Psoas muscle (tissue), 8 donors: Measurements from ENCODE around the gene PDE4D. TPM values are rescaled to one million over a fixed set of nuclear protein-coding genes. Genes with fewer than 3 reads are reported as not detected.
A peak's percentile ranks its signal among the peaks of the same experiment; 100 is the strongest.

Experiments used
- ATAC-seq, 4 donors: fragments of 200-7000 bp; cut with Tn5 transposase; one replicate each; pipeline ENCODE4 v1.9.1; 2020; ENCODE audit warnings: moderate library complexity in 3 of 4, mild to moderate bottlenecking in 2 of 4
- DNase-seq, 2 donors: peaks; one replicate each; pipeline ENCODE4 v3.0.0-alpha.2; 2020
- H3K27ac ChIP-seq: fragments of 200-600 bp; one replicate; pipeline ENCODE4 v1.8.0; 2022
- H3K27me3 ChIP-seq, 3 donors: fragments of 200-600 bp in 1 of 3; one replicate each; pipeline versions ENCODE4 v1.6.1 to v1.8.0; 2013 to 2022; ENCODE audit warnings: low read length in 2 of 3, mild to moderate bottlenecking in 2 of 3, moderate library complexity in 1 of 3; ENCODE audit not compliant: insufficient read depth in 3 of 3
- H3K36me3 ChIP-seq, 2 donors: fragments of 200-600 bp in 1 of 2; one replicate each; pipeline versions ENCODE4 v1.6.1 to v1.8.0; 2013 to 2022; ENCODE audit warnings: low read depth in 1 of 2, mild to moderate bottlenecking in 1 of 2, moderate library complexity in 1 of 2; ENCODE audit not compliant: insufficient read depth in 1 of 2
- H3K4me1 ChIP-seq: fragments of 200-600 bp; one replicate; pipeline ENCODE4 v1.8.0; 2022
- H3K4me3 ChIP-seq: fragments of 200-600 bp; one replicate; pipeline ENCODE4 v1.8.0; 2022; ENCODE audit warnings: mild to moderate bottlenecking
- H3K9me3 ChIP-seq: fragments of 200-600 bp; one replicate; pipeline ENCODE4 v1.8.0; 2022
- WGBS, 3 donors: extraction: QIAGEN DNeasy Blood & Tissue Kit; methylation state at CpG; one replicate each; pipeline versions ENCODE4 v1.1.6 to v1.1.7; 2013; 5-methylcytosine and 5-hydroxymethylcytosine counted together
- intact Hi-C, 2 donors: fragments of 100-400 bp; cut with DNase I; formaldehyde crosslinking; loops; one replicate each; pipeline versions ENCODE4 v1.11.0 to v1.14.2; 2022
- polyA plus RNA-seq, 3 donors: library from polyadenylated mRNA; stranded (reverse); fragments of 200-250 nt; gene quantifications; one replicate each; pipeline ENCODE4 v1.2.3, GENCODE V29; 2013
- total RNA-seq, 4 donors: library from RNA; stranded (reverse); fragmentation: NEBNext Ultra II Directional in 2 of 4; extraction: Animal tissue kit (Norgen Biotek cat#: 25700) in 2 of 4; gene quantifications; one replicate each; pipeline versions ENCODE4 v1.2.1 to v1.2.4, GENCODE V29; 2021 to 2023
- TF ChIP-seq, protein P1 (sequence below): fragments of 200-600 bp; IDR thresholded peaks from one replicate; pipeline ENCODE4 v1.8.0; 2022; ENCODE audit warnings: antibody characterized with exemption
- donor health status: healthy with polysubstance abuse.
- donor health status: DM: no; HTN: no; CAD: no; lungs with moderate emphysema.
- donor health status: Bipolar disorder and iron deficiency.
- donor health status: healthy.
- donor health status: DM: yes; HTN: yes; CAD: no.
- donor health status: DM: no; HTN: no; CAD: no.
- donor health status: DM: no; HTN: no; CAD: no.
- donor health status: DM: yes; HTN: yes; CAD: no.

PDE4D gene
- total and polyA plus RNA-seq, 7 donors = 42.6 to 283 (median 88.7) TPM

DNA sequence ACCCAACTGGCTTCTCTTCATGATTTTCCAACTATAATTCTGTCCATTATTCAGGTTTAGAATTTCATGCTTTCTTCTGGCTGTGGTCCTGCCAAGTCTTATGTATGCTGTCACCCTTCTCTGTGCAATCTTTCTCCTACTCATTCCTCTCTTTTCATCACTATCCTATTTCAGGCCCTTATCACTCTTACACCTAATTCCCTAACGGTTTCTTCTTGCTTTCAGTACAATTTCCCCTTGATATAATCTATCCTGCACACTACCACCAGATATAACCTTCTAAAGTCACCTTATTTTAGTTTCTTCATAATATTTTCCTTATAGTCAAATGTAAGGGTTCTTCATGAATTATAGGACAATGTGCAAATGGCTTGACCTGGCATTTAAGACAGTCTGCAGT is 874.4 kb downstream of the PDE4D start:
- 33 to 53% (median 35%) methylated on average over 1 of the region's 1 CpG for WGBS, 3 donors
- Histone ChIP-seq H3K27me3 (no peaks in the 10 kb centered on the region), H3K4me1 (peaks cover 36% of the 10 kb centered on the region), H3K36me3 (peaks cover 0 to 17% of the 10 kb centered on the region in 2 donors), H3K27ac (peak overlapping the region; percentile 82), H3K9me3 (no peaks in the 10 kb centered on the region), H3K4me3 (peak overlapping the region; percentile 8)
- TF ChIP-seq, protein P1, sequence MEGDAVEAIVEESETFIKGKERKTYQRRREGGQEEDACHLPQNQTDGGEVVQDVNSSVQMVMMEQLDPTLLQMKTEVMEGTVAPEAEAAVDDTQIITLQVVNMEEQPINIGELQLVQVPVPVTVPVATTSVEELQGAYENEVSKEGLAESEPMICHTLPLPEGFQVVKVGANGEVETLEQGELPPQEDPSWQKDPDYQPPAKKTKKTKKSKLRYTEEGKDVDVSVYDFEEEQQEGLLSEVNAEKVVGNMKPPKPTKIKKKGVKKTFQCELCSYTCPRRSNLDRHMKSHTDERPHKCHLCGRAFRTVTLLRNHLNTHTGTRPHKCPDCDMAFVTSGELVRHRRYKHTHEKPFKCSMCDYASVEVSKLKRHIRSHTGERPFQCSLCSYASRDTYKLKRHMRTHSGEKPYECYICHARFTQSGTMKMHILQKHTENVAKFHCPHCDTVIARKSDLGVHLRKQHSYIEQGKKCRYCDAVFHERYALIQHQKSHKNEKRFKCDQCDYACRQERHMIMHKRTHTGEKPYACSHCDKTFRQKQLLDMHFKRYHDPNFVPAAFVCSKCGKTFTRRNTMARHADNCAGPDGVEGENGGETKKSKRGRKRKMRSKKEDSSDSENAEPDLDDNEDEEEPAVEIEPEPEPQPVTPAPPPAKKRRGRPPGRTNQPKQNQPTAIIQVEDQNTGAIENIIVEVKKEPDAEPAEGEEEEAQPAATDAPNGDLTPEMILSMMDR = no peak
- no peak for DNase-seq
- intact Hi-C loops = no loop called here
- peak in 2 of 4 donors; percentile 23 to 35 for ATAC-seq

DNA sequence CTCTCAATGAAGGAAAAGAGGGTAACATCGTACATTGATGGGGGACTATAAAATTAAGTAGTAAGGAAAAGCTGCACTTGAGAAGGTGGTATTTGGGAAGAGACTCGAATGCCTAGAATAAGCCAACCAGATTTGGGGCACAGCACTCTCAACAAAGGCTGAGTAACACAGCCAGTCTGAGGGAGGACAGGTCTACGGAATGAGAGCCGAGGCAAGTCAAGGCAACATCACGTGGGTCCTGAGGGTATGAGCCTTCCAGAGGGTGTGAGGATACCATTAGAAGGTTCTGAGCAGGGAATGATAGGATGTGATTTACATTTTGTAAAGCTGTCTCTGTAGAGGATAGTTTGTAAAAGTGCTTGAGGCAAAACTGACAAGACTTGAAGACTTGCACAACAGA is 876.6 kb downstream of the PDE4D start:
- TF ChIP-seq, protein P1 = no peak
- peaks cover 0 to 17% of the 10 kb centered on the region in 2 donors for H3K36me3 ChIP-seq
- DNase-seq = no peak
- peak overlapping the region; percentile 12 for H3K27ac ChIP-seq
- ATAC-seq = no peak
- 97 to 99% (median 99%) methylated on average over 5 of the region's 5 CpGs for WGBS, 3 donors
- H3K9me3 ChIP-seq = peaks cover 3% of the 10 kb centered on the region
- no peak overlapping the region for H3K4me3 ChIP-seq
- intact Hi-C loops = no loop called here
- peaks cover 32% of the 10 kb centered on the region for H3K4me1 ChIP-seq
- no peaks in the 10 kb centered on the region for H3K27me3 ChIP-seq

GRCh38 chr5:59008816-59009473 is 884.6 kb downstream of the PDE4D start:
- H3K27ac ChIP-seq = no peak overlapping the region
- no peaks in the 10 kb centered on the region for H3K27me3 ChIP-seq
- DNase-seq (no peak), ATAC-seq (no peak)
- intact Hi-C loops = loop anchor here in 1 of 2 donors (10.0 kb wide), 1 partner anchor 84 kb away; no protein-coding TSS in a partner anchor
- TF ChIP-seq, protein P1 = no peak
- H3K4me1 ChIP-seq = peaks cover 54% of the 10 kb centered on the region
- no peak overlapping the region for H3K4me3 ChIP-seq
- H3K36me3 ChIP-seq = no peaks in the 10 kb centered on the region
- peaks cover 3% of the 10 kb centered on the region for H3K9me3 ChIP-seq

DNA sequence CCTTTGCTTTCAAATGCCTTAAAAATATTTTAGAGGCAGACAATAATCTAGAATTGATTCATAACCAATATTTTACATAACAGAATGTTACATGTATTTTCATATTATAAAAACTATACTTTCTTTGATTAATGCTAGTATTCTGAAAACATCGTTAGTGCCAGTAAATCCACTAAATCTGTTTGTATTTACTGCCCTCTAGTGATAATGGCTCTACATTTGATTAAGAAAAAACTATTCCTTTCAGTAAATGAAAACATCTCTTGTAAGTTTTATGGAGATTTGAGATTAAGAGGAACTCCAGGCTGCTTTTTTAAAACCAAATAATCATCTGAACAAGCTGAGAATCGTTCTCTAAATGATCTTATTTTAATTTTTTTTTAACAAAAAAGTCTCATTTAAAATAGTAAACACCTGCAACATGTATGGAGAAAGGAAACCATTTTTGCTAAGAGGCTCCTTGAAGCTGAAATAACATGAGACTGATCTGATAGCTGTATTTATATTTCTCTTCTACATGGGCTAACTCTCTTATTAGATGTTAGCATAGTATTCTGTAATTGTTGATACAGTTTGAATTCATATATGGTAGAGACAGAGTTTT is 886.0 kb downstream of the PDE4D start:
- no peak for ATAC-seq
- Histone ChIP-seq H3K27me3 (no peaks in the 10 kb centered on the region), H3K9me3 (peaks cover 1% of the 10 kb centered on the region), H3K27ac (peak overlapping the region; percentile 76), H3K4me1 (peaks cover 68% of the 10 kb centered on the region), H3K36me3 (no peaks in the 10 kb centered on the region), H3K4me3 (no peak overlapping the region)
- 5 to 11% (median 5%) methylated on average over 2 of the region's 2 CpGs for WGBS, 3 donors
- DNase-seq = no peak
- intact Hi-C loops = loop anchor here in 1 of 2 donors (10.0 kb wide), 1 partner anchor 83 kb away; no protein-coding TSS in a partner anchor
- TF ChIP-seq, protein P1 = peak; percentile 48
